Prostate gland (tissue), 2 donors: ENCODE data around the gene KRABD2.

ENCODE experiments used
- DNase-seq: peaks from one replicate; pipeline ENCODE4 v3.0.0-alpha.2; 2019; ENCODE audit warnings: low spot score
- H3K27ac ChIP-seq, 2 donors: fragments of 200-600 bp; sonication (generic); 2 replicates each; pipeline ENCODE4 v1.5.1; 2017 to 2019
- H3K27me3 ChIP-seq: fragments of 200-600 bp; sonication (generic); replicated peaks from 2 replicates; pipeline ENCODE4 v1.5.1; 2019; ENCODE audit not compliant: insufficient read depth
- H3K36me3 ChIP-seq, 2 donors: fragments of 200-600 bp; sonication (generic); 1 replicate in 1 of 2; 2 replicates in 1 of 2; pipeline versions ENCODE4 v1.5.1 to v1.8.1; 2017 to 2019
- H3K4me1 ChIP-seq: fragments of 200-600 bp; sonication (generic); replicated peaks from 2 replicates; pipeline ENCODE4 v1.5.1; 2019
- H3K4me3 ChIP-seq, 2 donors: fragments of 200-600 bp; sonication (generic); 2 replicates each; pipeline ENCODE4 v1.5.1; 2017 to 2019
- H3K9me3 ChIP-seq: fragments of 200-600 bp; sonication (generic); 2 replicates; pipeline ENCODE4 v1.5.1; 2017
- CTCF ChIP-seq, 4 experiments: fragments of 200-600 bp in 2 of 4; fragments of 450-650 bp in 2 of 4; sonication (generic) in 2 of 4; IDR thresholded peaks; 1 replicate in 3 of 4; 2 replicates in 1 of 4; pipeline ENCODE4 v1.5.1; 2016 to 2019; ENCODE audit warnings: antibody characterized with exemption in 4 of 4, mild to moderate bottlenecking in 2 of 4, moderate library complexity in 2 of 4
- POLR2A ChIP-seq: fragments of 450-650 bp; IDR thresholded peaks from one replicate; pipeline ENCODE4 v1.6.1; 2016; ENCODE audit warnings: antibody characterized with exemption, mild to moderate bottlenecking
- POLR2AphosphoS5 ChIP-seq: sonication (generic); formaldehyde crosslinking; IDR thresholded peaks from one replicate; pipeline ENCODE4 v1.6.1; 2017; ENCODE audit warnings: antibody characterized with exemption
- WGBS: methylation state at CpG from one replicate; pipeline ENCODE4 v1.1.5; 2018; 5-methylcytosine and 5-hydroxymethylcytosine counted together
- intact Hi-C: fragments of 100-400 bp; cut with DNase I; formaldehyde crosslinking; loops from one replicate; pipeline ENCODE4 v1.14.2; 2022

KRABD2 gene

DNA sequence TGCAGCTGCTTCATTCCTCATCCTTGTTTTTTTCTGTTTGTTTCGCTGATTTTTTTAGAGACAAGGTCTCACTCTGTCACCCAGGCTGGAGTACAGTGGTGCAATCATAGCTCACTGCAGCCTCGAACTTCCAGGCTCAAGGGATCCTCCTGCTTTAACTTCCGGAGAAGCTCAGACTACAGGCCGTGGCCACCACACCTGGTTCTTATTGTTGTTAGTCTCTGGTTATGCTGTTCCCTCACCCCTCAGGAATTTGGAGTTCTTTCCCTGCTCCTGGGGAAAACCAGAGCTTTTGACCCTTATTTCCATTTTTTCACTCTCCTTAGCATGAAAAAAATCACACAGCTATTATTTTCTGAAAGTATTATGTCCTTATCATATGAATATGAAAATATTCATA lies 35.0 kb downstream of the KRABD2 start:
- Histone ChIP-seq H3K9me3 (no peaks in the 10 kb centered on the region), H3K36me3 (no peaks in the 10 kb centered on the region), H3K4me1 (no peaks in the 10 kb centered on the region), H3K4me3 (no peak overlapping the region), H3K27me3 (no peaks in the 10 kb centered on the region), H3K27ac (no peak overlapping the region)
- no peak for DNase-seq
- WGBS, result 60% methylated on average over 4 of the region's 4 CpGs
- TF ChIP-seq CTCF (IDR thresholded peaks at IDR 0.05) (no peak), POLR2A (no peak), POLR2AphosphoS5 (no peak)
- intact Hi-C loops, result no loop called here

DNA sequence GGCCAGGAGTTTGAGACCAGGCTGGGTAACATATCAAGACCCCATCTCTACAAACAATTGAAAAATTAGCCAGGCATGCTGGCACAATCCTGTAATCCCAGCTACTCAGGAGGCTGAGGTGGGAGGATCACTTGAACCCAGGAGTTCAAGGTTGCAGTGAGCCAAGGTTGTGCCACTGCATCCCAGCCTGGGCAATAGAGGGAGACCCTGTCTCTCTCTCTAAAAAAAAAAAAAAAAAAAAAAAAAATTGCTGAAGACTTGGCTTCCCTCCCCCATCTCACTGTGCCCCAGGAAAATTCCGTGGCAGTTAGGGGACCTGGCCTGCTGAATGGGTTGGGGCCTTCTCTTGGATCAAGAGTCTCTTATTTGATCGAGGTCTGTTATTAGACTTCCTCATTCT lies 37.0 kb downstream of the KRABD2 start, which contains the start of gene ODF4:
Gene ODF4, plus strand, starts transcription at position 301 of the 400 bp plus-strand sequence. CDS start 212 bp downstream, outside the sequence.
- H3K36me3 ChIP-seq, result no peaks in the 10 kb centered on the region
- DNase-seq, result no peak
- H3K9me3 ChIP-seq, result no peaks in the 10 kb centered on the region
- H3K27ac ChIP-seq, result no peak within 1 kb of the TSS
- no peaks in the 10 kb centered on the region for H3K4me1 ChIP-seq
- intact Hi-C loops, result no loop called here
- no peak within 1 kb of the TSS for H3K4me3 ChIP-seq
- TF ChIP-seq CTCF (IDR thresholded peaks at IDR 0.05) (no peak), POLR2AphosphoS5 (no peak), POLR2A (no peak)
- no peaks in the 10 kb centered on the region for H3K27me3 ChIP-seq
- WGBS, result 80% methylated on average over 2 of the region's 2 CpGs

- intact Hi-C loops, result no loop called here
- H3K27ac ChIP-seq, result no peak overlapping the region
- WGBS, result 84% methylated on average over 5 of the region's 5 CpGs
- no peaks in the 10 kb centered on the region for H3K9me3 ChIP-seq
- no peak overlapping the region for H3K4me3 ChIP-seq
- no peak for DNase-seq
- no peak for TF ChIP-seq CTCF (IDR thresholded peaks at IDR 0.05)
- no peak for TF ChIP-seq POLR2A
- no peak for TF ChIP-seq POLR2AphosphoS5
- no peaks in the 10 kb centered on the region for H3K4me1 ChIP-seq
- no peaks in the 10 kb centered on the region for H3K36me3 ChIP-seq
- no peaks in the 10 kb centered on the region for H3K27me3 ChIP-seq
Observed at GRCh38 chr17:8338753-8339140, 37.8 kb downstream of the KRABD2 start.

- Histone ChIP-seq H3K36me3 (no peaks in the 10 kb centered on the region), H3K27me3 (no peaks in the 10 kb centered on the region), H3K9me3 (no peaks in the 10 kb centered on the region), H3K4me3 (no peak overlapping the region), H3K27ac (no peak overlapping the region), H3K4me1 (no peaks in the 10 kb centered on the region)
- 33% methylated on average over 11 of the region's 11 CpGs for WGBS
- TF ChIP-seq POLR2A, result no peak
- TF ChIP-seq POLR2AphosphoS5, result no peak
- TF ChIP-seq CTCF (IDR thresholded peaks at IDR 0.05), result no peak
- no peak for DNase-seq
- intact Hi-C loops, result no loop called here
Observed at GRCh38 chr17:8337802-8338752, 38.4 kb downstream of the KRABD2 start.

- DNase-seq, result no peak
- H3K27ac ChIP-seq, result no peak overlapping the region
- intact Hi-C loops, result no loop called here
- H3K4me1 ChIP-seq, result no peaks in the 10 kb centered on the region
- WGBS, result 96% methylated on average over 4 of the region's 4 CpGs
- H3K4me3 ChIP-seq, result no peak overlapping the region
- H3K9me3 ChIP-seq, result no peaks in the 10 kb centered on the region
- TF ChIP-seq POLR2A, result no peak
- no peak for TF ChIP-seq CTCF (IDR thresholded peaks at IDR 0.05)
- no peak for TF ChIP-seq POLR2AphosphoS5
- H3K27me3 ChIP-seq, result no peaks in the 10 kb centered on the region
- H3K36me3 ChIP-seq, result no peaks in the 10 kb centered on the region
Observed at GRCh38 chr17:8333281-8333680, 43.2 kb downstream of the KRABD2 start.
